Activated CD4-positive, alpha-beta memory T cell treated with anti-CD3 and anti-CD28 coated beads for 36 hours (primary cell): ENCODE results near the gene PADI2. TPM values are rescaled to one million over a fixed set of nuclear protein-coding genes. Genes with fewer than 3 reads are reported as not detected.

Experiments used
- CTCF ChIA-PET: fragments of 350-600 bp; sonication (Branson Sonifier 250); formaldehyde crosslinking; loops from one replicate; lab custom pipeline; 2021; ENCODE audit warnings: antibody characterized with exemption, inconsistent platforms; lab: Charles Lee
- POLR2A ChIA-PET: fragments of 350-600 bp; sonication (Branson Sonifier 250); formaldehyde crosslinking; loops from one replicate; lab custom pipeline; 2021; ENCODE audit warnings: antibody characterized with exemption; lab: Charles Lee
- DNase-seq: peaks from one replicate; pipeline ENCODE4 v3.0.0-alpha.2; 2020
- H3K27ac Mint-ChIP-seq: one replicate; pipeline ENCODE4 v1.8.0; 2021; ENCODE audit warnings: mixed read lengths
- H3K27me3 Mint-ChIP-seq: one replicate; pipeline ENCODE4 v1.8.0; 2021; ENCODE audit warnings: mixed read lengths
- H3K36me3 Mint-ChIP-seq: one replicate; pipeline ENCODE4 v1.8.0; 2021; ENCODE audit warnings: mixed read lengths
- H3K4me1 Mint-ChIP-seq: one replicate; pipeline ENCODE4 v1.8.0; 2021; ENCODE audit warnings: low read depth, mixed read lengths
- H3K4me3 Mint-ChIP-seq: one replicate; pipeline ENCODE4 v1.8.0; 2021; ENCODE audit warnings: mild to moderate bottlenecking, mixed read lengths
- H3K9me3 Mint-ChIP-seq: one replicate; pipeline ENCODE4 v1.8.0; 2021; ENCODE audit warnings: mixed read lengths
- intact Hi-C: fragments of 100-400 bp; cut with micrococcal nuclease; formaldehyde crosslinking; loops from one replicate; pipeline ENCODE4 v1.15.1; 2023
- total RNA-seq, 2 experiments: library from RNA; stranded (reverse); gene quantifications; one replicate each; pipeline ENCODE4 v1.2.3, GENCODE V29; 2021

Gene PADI2
- total RNA-seq, 2 experiments from 2014 or later: not detected

DNA sequence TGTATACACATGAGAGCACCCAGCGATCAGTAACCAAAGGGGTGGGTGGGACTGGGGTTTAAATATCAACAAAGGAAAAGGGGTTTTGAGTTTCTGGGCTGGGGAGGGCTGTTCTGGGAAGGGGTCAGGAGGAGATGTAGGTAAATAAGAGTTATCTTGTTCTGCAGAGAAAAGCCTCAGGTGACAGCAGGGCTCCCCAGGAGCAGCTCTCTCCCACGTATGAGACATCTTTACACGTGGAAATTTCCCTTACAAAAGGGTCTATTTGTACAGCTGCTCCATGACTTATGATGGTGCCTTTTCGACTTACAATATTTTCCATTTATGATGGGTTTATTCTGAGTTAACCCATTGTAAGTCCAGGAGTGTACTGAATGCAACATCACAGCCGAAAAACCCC, 16.3 kb upstream of the PADI2 start:
- Mint-ChIP-seq H3K27ac (no peak overlapping the region), H3K9me3 (no peaks in the 10 kb centered on the region), H3K36me3 (no peaks in the 10 kb centered on the region), H3K4me3 (no peak overlapping the region), H3K27me3 (peaks cover 10% of the 10 kb centered on the region), H3K4me1 (no peaks in the 10 kb centered on the region)
- ChIA-PET CTCF (no interaction called here), POLR2A (no interaction called here)
- no peak for DNase-seq
- intact Hi-C loops: no loop called here

DNA sequence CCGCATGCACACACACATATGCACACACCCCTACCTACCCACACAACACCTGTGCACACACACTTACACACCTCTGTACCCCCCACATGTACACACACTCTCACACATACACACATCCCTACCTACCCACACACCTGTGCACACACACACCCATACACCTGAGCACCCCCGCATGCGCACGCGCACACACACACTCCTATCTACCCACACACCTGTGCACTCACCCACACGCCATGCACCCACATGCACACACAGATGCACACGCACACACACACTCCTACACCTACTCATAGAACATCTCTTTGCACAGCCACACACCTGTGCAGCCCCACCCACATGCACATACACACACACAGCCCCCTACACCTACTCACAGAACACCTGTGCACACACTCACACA, 15.5 kb upstream of the PADI2 start:
- H3K27ac Mint-ChIP-seq: no peak overlapping the region
- no peak for DNase-seq
- no peaks in the 10 kb centered on the region for H3K4me1 Mint-ChIP-seq
- intact Hi-C loops: no loop called here
- H3K4me3 Mint-ChIP-seq: no peak overlapping the region
- CTCF ChIA-PET: interaction anchor here (1.7 kb wide), 1 partner anchor 9 kb away, joined by 4 read pairs; no protein-coding TSS in a partner anchor
- peaks cover 10% of the 10 kb centered on the region for H3K27me3 Mint-ChIP-seq
- no peaks in the 10 kb centered on the region for H3K9me3 Mint-ChIP-seq
- POLR2A ChIA-PET: no interaction called here
- no peaks in the 10 kb centered on the region for H3K36me3 Mint-ChIP-seq

DNA sequence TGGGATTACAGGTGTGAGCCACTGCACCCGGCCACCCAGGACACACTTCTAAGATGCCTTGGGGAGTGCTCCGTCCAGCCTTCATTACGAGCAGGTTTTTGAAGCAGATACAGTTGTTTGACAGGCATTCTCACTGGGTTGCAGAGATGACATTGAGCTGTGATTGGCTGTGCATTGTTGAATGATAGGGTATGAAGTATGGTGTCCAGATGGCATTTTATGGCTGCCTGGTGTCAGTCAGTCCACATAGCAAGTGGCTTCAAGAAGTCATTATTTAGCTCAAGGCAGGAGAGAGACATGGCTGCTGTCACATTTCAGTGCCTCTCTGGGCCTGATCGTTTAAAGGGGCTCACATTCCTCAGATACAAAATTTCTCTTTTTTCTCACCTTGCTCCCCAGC, 14.8 kb upstream of the PADI2 start:
- intact Hi-C loops: no loop called here
- Mint-ChIP-seq H3K4me3 (no peak overlapping the region), H3K9me3 (no peaks in the 10 kb centered on the region), H3K27ac (no peak overlapping the region), H3K4me1 (no peaks in the 10 kb centered on the region), H3K36me3 (no peaks in the 10 kb centered on the region), H3K27me3 (peaks cover 8% of the 10 kb centered on the region)
- DNase-seq: no peak
- ChIA-PET POLR2A (no interaction called here), CTCF (interaction anchor here (0.6 to 1.7 kb wide), 2 partner anchors 9 to 116 kb away, joined by 3 to 4 read pairs; no protein-coding TSS in a partner anchor)

DNA sequence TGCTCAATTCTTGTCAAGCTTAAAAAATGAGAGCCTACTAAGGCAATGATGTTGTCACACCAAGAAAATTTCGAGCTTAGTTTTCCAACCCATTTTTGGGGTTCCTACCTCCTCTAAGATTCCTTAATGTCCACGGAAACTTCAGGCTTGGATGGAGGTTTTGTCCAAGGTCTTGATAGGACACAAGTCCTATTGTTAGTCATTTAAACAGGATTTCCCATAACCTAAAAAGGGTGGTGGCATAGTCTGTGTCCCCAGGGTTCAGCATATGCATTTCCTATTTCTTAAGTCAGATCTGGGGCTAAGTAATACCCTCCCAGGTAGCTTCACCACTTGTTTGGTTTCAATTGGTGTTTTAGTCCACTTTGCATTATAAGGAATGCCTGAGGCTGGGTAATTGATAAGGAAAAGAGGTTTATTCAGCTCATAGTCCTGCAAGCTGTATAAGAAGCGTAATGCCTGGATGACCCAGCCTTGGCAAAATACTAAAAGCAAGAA, 10.9 kb upstream of the PADI2 start:
- Mint-ChIP-seq H3K4me3 (no peak overlapping the region), H3K27me3 (peaks cover 11% of the 10 kb centered on the region), H3K9me3 (no peaks in the 10 kb centered on the region), H3K27ac (no peak overlapping the region), H3K36me3 (no peaks in the 10 kb centered on the region), H3K4me1 (no peaks in the 10 kb centered on the region)
- intact Hi-C loops: no loop called here
- ChIA-PET POLR2A (no interaction called here), CTCF (interaction anchor here (0.8 to 10.9 kb wide), 2 partner anchors 9 to 107 kb away, joined by 3 to 196 read pairs; no protein-coding TSS in a partner anchor)
- DNase-seq: no peak

DNA sequence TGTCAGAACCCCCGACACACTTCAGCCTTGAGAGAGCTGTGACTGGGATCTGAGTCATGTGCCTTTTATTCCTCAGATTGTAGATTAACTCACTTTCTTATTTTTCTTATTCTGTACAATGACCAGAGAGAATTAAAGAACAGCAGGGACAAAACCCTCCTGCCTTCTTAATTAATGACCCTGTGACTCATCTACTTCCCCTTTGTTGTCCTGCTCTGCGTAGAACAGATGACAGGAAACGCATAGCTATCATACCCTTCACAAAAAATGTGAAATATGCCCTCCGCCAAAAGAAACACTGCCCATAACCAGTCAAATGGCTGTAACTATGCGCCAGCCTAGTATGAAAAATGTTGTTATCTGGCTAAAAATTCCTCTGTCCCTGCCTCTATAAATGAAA, 9.1 kb upstream of the PADI2 start:
- Mint-ChIP-seq H3K4me1 (no peaks in the 10 kb centered on the region), H3K9me3 (no peaks in the 10 kb centered on the region), H3K36me3 (no peaks in the 10 kb centered on the region), H3K27me3 (peaks cover 12% of the 10 kb centered on the region), H3K27ac (no peak overlapping the region), H3K4me3 (no peak overlapping the region)
- intact Hi-C loops: no loop called here
- ChIA-PET CTCF (interaction anchor here (10.9 kb wide), 1 partner anchor 109 kb away, joined by 196 read pairs; no protein-coding TSS in a partner anchor), POLR2A (no interaction called here)
- no peak for DNase-seq

DNA sequence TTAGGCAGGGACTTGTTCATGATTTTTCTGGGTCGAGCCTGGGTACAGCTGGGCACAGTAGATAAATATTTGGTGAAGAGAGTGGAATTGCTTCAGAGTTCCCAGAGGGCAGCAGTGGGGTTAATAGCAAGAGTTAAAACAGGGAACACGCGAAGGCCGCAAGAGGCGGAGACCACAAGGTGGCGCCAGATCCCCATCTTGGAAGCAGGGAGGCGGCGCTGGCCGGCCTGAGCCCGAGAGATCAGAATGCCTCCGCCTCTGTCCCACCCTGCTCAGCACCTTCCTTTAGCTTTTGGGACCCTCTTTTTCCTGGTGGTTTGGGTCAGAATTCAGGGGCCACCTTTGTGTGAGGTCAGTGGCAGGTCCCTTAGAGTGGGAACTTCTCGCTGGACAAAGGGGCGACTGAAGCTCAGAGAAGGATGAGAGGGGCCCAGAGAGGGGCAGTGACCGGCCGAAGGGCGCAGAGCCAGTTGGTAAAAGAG, 6.5 kb upstream of the PADI2 start:
- no peak overlapping the region for H3K27ac Mint-ChIP-seq
- intact Hi-C loops: loop anchor here (1.0 to 2.0 kb wide), 2 partner anchors 112 to 211 kb away; no protein-coding TSS in a partner anchor
- DNase-seq: peak; percentile 86
- H3K9me3 Mint-ChIP-seq: no peaks in the 10 kb centered on the region
- peaks cover 10% of the 10 kb centered on the region for H3K27me3 Mint-ChIP-seq
- H3K36me3 Mint-ChIP-seq: no peaks in the 10 kb centered on the region
- CTCF ChIA-PET: interaction anchor here (0.5 to 10.9 kb wide), 20 partner anchors 9 to 281 kb away, joined by 3 to 196 read pairs (median 4); no protein-coding TSS in a partner anchor
- POLR2A ChIA-PET: no interaction called here
- H3K4me3 Mint-ChIP-seq: no peak overlapping the region
- no peaks in the 10 kb centered on the region for H3K4me1 Mint-ChIP-seq

DNA sequence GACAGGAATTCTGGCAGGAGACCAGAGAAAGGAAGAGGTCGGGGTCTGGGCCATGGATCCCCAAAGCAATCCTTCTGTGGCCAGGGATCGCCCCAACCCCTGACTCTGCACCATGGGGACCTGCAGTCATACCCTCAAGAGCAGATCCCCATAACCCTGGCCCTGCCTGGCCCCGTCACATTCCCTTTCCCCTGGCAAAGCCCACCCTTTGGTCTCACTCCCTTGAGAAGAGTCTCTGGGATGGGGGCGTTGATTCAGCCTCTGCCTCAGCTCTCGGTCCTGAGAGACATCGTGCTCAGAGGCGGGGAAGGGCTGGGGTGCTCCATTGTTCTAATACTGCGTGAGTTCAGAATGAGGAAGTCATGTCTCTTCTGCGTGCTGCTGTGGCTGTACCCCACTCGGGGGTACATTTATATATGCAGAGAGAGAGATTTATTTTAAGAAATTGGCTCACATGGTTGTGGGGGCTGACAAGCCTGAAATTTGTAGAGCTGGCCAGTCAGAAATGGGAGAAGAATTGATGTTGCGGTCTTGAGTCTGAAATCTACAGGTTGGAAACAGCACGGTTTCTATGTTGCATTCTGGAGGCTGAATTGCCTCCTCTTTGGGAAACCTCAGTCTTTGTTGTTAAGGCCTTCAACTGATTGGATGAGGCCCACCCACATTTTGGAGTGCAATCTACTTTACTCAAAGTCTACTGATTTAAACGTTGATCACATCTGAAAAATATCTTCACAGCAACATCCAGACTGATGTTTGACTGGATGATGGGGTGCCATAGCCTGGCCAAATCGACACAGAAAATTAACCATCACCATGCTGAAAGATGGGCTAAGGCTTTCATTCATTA, 4.2 kb upstream of the PADI2 start:
- ChIA-PET CTCF (interaction anchor here (10.9 kb wide), 1 partner anchor 114 kb away, joined by 196 read pairs; no protein-coding TSS in a partner anchor), POLR2A (no interaction called here)
- H3K4me1 Mint-ChIP-seq: peaks cover 10% of the 10 kb centered on the region
- H3K27me3 Mint-ChIP-seq: peaks cover 24% of the 10 kb centered on the region
- DNase-seq: no peak
- no peaks in the 10 kb centered on the region for H3K36me3 Mint-ChIP-seq
- H3K4me3 Mint-ChIP-seq: no peak overlapping the region
- intact Hi-C loops: loop anchor here (2.0 kb wide), 1 partner anchor 213 kb away; no protein-coding TSS in a partner anchor
- H3K27ac Mint-ChIP-seq: no peak overlapping the region
- no peaks in the 10 kb centered on the region for H3K9me3 Mint-ChIP-seq

DNA sequence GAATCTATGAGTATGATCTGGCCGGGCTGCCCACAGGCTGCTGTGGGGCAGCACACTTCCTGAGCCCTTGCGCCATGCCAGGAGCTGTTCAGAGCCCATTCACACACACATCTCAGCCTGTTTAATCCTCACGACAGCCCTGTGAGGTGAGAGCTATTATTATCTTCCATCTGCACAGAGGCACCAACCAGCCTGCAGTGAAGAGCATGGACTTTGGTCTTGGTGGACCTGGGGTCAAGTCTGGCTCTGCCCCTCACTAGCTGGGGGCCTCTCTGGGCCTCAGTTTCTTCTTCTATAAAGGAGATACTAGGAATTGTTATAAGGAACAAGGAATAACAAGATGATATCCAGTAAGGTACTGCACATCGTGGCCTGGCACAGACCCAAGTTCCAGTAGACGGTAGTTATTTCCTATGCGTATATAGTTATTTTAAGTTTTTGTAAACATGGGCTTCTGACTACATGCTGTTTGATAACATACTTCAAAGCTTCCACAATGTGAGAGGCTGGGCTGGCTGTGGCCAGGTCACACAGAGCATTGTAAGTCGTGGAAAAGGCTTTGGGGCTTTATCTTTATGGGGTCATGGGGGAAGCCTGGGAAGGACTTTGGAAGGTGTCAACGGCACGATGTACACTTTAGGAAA, 3.4 kb upstream of the PADI2 start:
- intact Hi-C loops: no loop called here
- no peaks in the 10 kb centered on the region for H3K36me3 Mint-ChIP-seq
- no peaks in the 10 kb centered on the region for H3K9me3 Mint-ChIP-seq
- ChIA-PET POLR2A (interaction anchor here (0.5 kb wide), 1 partner anchor 362 kb away, joined by 3 read pairs; no protein-coding TSS in a partner anchor), CTCF (interaction anchor here (0.8 to 10.9 kb wide), 3 partner anchors 11 to 152 kb away, joined by 3 to 196 read pairs (median 3); no protein-coding TSS in a partner anchor)
- H3K27ac Mint-ChIP-seq: no peak overlapping the region
- no peak overlapping the region for H3K4me3 Mint-ChIP-seq
- peaks cover 10% of the 10 kb centered on the region for H3K4me1 Mint-ChIP-seq
- H3K27me3 Mint-ChIP-seq: peaks cover 32% of the 10 kb centered on the region
- no peak for DNase-seq

DNA sequence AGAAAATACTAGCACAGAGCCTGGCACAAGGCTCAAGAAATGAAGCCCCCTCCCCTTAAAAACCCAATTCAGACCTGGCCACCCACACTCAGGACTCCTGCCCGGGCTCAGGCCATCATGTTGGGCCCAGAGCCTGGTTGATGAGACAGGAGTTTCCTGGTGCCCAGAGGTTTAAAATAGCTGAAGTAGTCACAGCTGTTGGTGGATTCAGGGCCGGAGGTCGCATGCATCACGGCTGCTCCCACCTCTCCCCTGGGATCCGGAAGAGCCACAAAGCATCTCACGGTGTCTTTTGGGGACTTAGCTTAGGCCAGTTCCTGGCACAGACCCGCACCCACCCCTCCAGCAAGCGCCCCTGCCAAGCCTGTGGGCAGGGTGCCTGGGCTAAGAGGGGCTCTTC, 2.6 kb upstream of the PADI2 start:
- DNase-seq: no peak
- no peak overlapping the region for H3K4me3 Mint-ChIP-seq
- intact Hi-C loops: no loop called here
- ChIA-PET CTCF (interaction anchor here (0.8 to 10.9 kb wide), 4 partner anchors 9 to 153 kb away, joined by 3 to 196 read pairs (median 3); no protein-coding TSS in a partner anchor), POLR2A (no interaction called here)
- H3K9me3 Mint-ChIP-seq: no peaks in the 10 kb centered on the region
- H3K27ac Mint-ChIP-seq: no peak overlapping the region
- peaks cover 10% of the 10 kb centered on the region for H3K4me1 Mint-ChIP-seq
- H3K36me3 Mint-ChIP-seq: no peaks in the 10 kb centered on the region
- peaks cover 38% of the 10 kb centered on the region for H3K27me3 Mint-ChIP-seq

DNA sequence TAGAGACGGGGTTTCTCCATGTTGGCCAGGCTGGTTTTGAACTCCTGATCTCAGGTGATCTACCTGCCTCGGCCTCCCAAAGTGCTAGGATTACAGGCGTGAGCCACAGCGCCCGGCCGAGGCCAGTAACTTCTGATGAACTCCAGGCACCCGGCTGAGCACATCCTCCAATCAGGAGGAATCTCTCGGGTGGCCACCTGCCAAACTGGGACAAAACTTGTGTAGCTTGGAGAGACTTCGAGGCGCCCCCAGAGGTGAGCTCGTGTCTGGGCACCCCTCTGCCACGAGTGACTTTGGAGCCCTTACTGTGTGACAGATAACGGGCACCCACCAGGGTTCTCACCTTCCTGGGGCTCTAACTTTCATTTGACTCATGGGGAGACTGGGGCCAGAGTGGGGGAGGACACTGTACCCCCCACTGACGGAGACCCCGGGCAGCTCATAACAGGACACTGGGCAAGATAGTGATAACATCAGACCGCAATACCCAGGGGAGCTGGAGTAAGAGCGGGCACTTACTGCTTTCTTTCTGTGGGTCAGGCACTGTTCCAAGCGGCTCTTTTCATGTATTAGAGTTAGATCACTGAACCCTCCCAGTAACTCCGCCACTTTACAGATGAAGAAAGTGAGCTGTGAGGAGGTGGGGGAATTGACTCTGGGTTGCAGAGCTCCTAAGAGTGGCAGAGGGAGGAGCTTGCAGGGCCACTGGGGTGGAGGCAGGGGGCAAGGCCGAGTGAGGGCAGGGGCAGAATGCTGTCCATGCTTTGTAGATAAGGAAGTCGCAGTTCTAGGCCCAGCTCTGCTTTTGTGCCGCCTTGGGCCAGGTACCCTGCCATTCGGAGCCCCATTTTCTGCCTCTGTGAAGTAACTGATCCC, 1.9 kb upstream of the PADI2 start:
- intact Hi-C loops: no loop called here
- H3K27ac Mint-ChIP-seq: no peak overlapping the region
- no peaks in the 10 kb centered on the region for H3K36me3 Mint-ChIP-seq
- peaks cover 10% of the 10 kb centered on the region for H3K4me1 Mint-ChIP-seq
- H3K9me3 Mint-ChIP-seq: no peaks in the 10 kb centered on the region
- no peak for DNase-seq
- H3K27me3 Mint-ChIP-seq: peaks cover 45% of the 10 kb centered on the region
- ChIA-PET CTCF (interaction anchor here (1.4 to 10.9 kb wide), 3 partner anchors 9 to 116 kb away, joined by 3 to 196 read pairs (median 3); no protein-coding TSS in a partner anchor), POLR2A (no interaction called here)
- no peak overlapping the region for H3K4me3 Mint-ChIP-seq

DNA sequence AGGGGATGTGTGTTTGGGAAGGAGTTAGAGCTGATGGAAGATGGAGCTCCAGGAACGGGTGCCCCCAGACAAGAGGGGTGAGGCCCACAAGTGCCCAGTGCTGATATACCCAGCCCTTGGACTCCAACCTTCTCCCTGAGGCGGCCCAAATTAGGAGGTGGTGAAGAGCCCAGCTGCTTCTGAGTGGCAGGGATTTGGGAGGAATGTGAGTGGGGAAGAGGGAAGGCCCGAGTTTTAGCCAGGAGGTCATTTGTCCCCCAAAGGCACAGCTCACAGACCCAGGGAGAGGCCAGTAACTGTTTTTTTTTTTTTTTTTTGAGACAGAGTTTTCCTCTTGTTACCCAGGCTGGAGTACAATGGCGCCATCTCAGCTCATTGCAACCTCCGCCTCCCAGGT, 1.2 kb upstream of the PADI2 start:
- H3K9me3 Mint-ChIP-seq: no peaks in the 10 kb centered on the region
- peaks cover 47% of the 10 kb centered on the region for H3K27me3 Mint-ChIP-seq
- DNase-seq: no peak
- no peaks in the 10 kb centered on the region for H3K36me3 Mint-ChIP-seq
- intact Hi-C loops: no loop called here
- H3K4me1 Mint-ChIP-seq: peaks cover 10% of the 10 kb centered on the region
- POLR2A ChIA-PET: no interaction called here
- H3K4me3 Mint-ChIP-seq: no peak overlapping the region
- CTCF ChIA-PET: interaction anchor here (10.9 kb wide), 1 partner anchor 117 kb away, joined by 196 read pairs; no protein-coding TSS in a partner anchor
- H3K27ac Mint-ChIP-seq: no peak overlapping the region
